ENCODE results near the gene UBXN11.
"Not testable (repeated sequence)": the region's sequence is repeated elsewhere in the genome, so short reads cannot be mapped to it uniquely, and the experiment has no call there.

UBXN11 gene

GRCh38 chr1:26296340-26297056, 9.9 kb downstream of the UBXN11 start:
- TF ChIP-seq CTCF (IDR thresholded peaks at IDR 0.05; ENCODE audit: borderline replicate concordance, extremely low read depth, low read length, poor library complexity, severe bottlenecking) (no peak), EZH2 (IDR thresholded peaks at IDR 0.05; ENCODE audit: borderline replicate concordance, low read depth, low read length, severe bottlenecking) (no peak)
- Histone ChIP-seq H4K20me1 (ENCODE audit: insufficient read depth, low read length) (no peaks in the 10 kb centered on the region), H3K4me1 (ENCODE audit: insufficient read depth, low read length) (peaks cover 7% of the 10 kb centered on the region), H3K36me3 (ENCODE audit: insufficient read depth, low read length) (no peaks in the 10 kb centered on the region), H3K79me2 (ENCODE audit: insufficient read depth, low read length) (no peaks in the 10 kb centered on the region), H3K27me3 (ENCODE audit: insufficient read depth, low read length, poor library complexity) (no peaks in the 10 kb centered on the region), H3K9me3 (ENCODE audit: insufficient read depth, low read length, severe bottlenecking) (no peaks in the 10 kb centered on the region), H3K27ac (ENCODE audit: low read length) (no peak overlapping the region), H3K4me2 (ENCODE audit: insufficient read depth, low read length) (no peak overlapping the region), H2AFZ (ENCODE audit: low read depth, low read length) (no peak overlapping the region), H3K9ac (ENCODE audit: low read depth, low read length) (no peak overlapping the region), H3K4me3 (ENCODE audit: low read depth in 1 of 2, low read length in 2 of 2) (no peak overlapping the region)
- no peak for ATAC-seq (ENCODE audit: insufficient read depth, low read depth)
- no peak for DNase-seq

DNA sequence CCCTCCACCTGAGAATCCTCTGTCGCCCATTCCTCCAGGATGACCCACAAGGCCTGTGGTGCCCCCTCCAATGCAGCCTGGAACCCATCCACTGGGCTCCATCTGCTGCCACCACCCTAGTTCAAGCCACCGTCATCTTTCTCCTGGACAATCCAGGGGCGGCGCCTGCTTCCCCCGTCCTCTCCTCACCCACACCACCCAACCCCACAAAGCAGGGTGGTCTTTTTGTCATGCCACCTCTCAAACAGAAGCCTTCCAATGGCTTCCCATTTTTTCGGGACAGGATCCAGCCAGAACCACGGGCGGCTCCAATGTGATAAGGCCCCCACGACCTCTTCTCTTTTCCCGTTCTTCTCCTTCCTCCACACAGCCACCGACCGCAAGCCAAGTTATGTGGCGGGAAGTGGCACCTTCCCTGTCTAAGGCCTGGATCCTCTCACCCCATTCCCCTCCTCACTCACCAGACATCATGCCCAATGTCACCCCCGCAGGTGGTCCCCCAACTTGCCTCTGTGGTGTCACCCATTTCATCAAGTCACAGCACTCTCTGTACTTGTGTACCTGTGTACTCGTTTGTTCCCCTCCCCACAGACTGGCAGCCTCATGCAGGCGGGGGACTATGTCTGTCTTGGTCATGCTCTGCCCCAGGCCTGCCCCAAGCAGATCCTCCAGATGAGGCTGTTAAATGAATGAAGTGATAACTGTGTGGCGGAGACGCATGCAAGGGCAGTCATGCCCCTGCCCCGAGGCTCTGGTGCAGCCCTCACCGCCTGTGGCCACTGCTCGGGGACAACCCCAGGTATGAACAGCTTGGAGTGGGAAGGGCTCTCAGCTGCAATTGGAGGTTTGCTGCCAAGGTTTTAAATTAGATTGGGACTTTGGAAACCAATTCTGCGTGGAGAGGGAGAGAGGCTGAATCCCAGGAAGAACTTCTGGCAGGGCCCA, 11.0 kb downstream of the UBXN11 start:
- ATAC-seq (ENCODE audit: insufficient read depth, low read depth), result no peak

DNA sequence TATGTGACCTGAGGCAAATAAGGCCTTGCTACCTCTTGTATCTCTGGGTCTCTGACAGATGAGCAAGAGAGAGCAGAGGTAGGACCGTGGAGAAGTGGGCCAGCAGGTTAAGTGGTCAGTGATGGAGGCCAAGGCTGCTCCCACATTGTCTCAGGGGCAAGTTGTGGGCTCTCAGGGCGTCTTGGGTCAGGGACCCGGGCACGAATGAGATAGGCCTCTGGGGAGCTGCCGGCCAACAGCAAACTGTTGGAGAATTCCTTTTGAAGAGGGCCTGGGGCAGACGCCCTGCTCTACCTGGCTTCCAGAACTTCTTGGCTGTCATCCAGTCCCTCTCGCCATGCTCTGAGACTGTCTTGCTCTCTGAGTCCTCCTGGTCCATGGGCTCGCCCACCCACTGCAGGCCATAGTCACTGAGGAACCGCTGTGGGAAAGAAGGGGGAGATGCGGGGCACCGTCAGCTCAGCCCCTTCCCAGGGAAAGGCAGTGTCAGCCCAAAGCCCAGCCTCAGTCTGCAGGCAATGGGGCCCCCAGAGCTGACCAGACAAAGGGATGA, 12.4 kb downstream of the UBXN11 start:
- no peak overlapping the region for H3K27ac ChIP-seq (ENCODE audit: low read length)
- peaks cover 32% of the 10 kb centered on the region for H3K4me1 ChIP-seq (ENCODE audit: insufficient read depth, low read length)
- H3K9ac ChIP-seq (ENCODE audit: low read depth, low read length), result no peak overlapping the region
- no peak overlapping the region for H2AFZ ChIP-seq (ENCODE audit: low read depth, low read length)
- ATAC-seq (ENCODE audit: insufficient read depth, low read depth) (no peak), DNase-seq (no peak)
- no peaks in the 10 kb centered on the region for H3K79me2 ChIP-seq (ENCODE audit: insufficient read depth, low read length)
- no peaks in the 10 kb centered on the region for H3K27me3 ChIP-seq (ENCODE audit: insufficient read depth, low read length, poor library complexity)
- no peaks in the 10 kb centered on the region for H3K36me3 ChIP-seq (ENCODE audit: insufficient read depth, low read length)
- TF ChIP-seq CTCF (IDR thresholded peaks at IDR 0.05; ENCODE audit: borderline replicate concordance, extremely low read depth, low read length, poor library complexity, severe bottlenecking), result no peak
- no peak for TF ChIP-seq EZH2 (IDR thresholded peaks at IDR 0.05; ENCODE audit: borderline replicate concordance, low read depth, low read length, severe bottlenecking)
- H3K4me2 ChIP-seq (ENCODE audit: insufficient read depth, low read length), result no peak overlapping the region
- H3K9me3 ChIP-seq (ENCODE audit: insufficient read depth, low read length, severe bottlenecking), result no peaks in the 10 kb centered on the region
- H3K4me3 ChIP-seq (ENCODE audit: low read depth in 1 of 2, low read length in 2 of 2), result no peak overlapping the region
- H4K20me1 ChIP-seq (ENCODE audit: insufficient read depth, low read length), result no peaks in the 10 kb centered on the region

More for the DNA sequence above, 11.0 kb downstream of the UBXN11 start:
- H3K36me3 ChIP-seq (ENCODE audit: insufficient read depth, low read length), result no peaks in the 10 kb centered on the region
- no peak overlapping the region for H3K9ac ChIP-seq (ENCODE audit: low read depth, low read length)
- H3K27me3 ChIP-seq (ENCODE audit: insufficient read depth, low read length, poor library complexity), result no peaks in the 10 kb centered on the region
- H2AFZ ChIP-seq (ENCODE audit: low read depth, low read length), result no peak overlapping the region
- no peaks in the 10 kb centered on the region for H3K79me2 ChIP-seq (ENCODE audit: insufficient read depth, low read length)
- no peak overlapping the region for H3K4me2 ChIP-seq (ENCODE audit: insufficient read depth, low read length)
- TF ChIP-seq EZH2 (IDR thresholded peaks at IDR 0.05; ENCODE audit: borderline replicate concordance, low read depth, low read length, severe bottlenecking) (no peak), CTCF (IDR thresholded peaks at IDR 0.05; ENCODE audit: borderline replicate concordance, extremely low read depth, low read length, poor library complexity, severe bottlenecking) (no peak)
- no peak overlapping the region for H3K4me3 ChIP-seq (ENCODE audit: low read depth in 1 of 2, low read length in 2 of 2)
- peaks cover 17% of the 10 kb centered on the region for H3K4me1 ChIP-seq (ENCODE audit: insufficient read depth, low read length)
- H3K27ac ChIP-seq (ENCODE audit: low read length), result no peak overlapping the region
- no peaks in the 10 kb centered on the region for H4K20me1 ChIP-seq (ENCODE audit: insufficient read depth, low read length)
- no peak for DNase-seq
- no peaks in the 10 kb centered on the region for H3K9me3 ChIP-seq (ENCODE audit: insufficient read depth, low read length, severe bottlenecking)

GRCh38 chr1:26292735-26293134, 13.7 kb downstream of the UBXN11 start:
- ATAC-seq (ENCODE audit: insufficient read depth, low read depth); H3K4me2 ChIP-seq (ENCODE audit: insufficient read depth, low read length); H3K36me3 ChIP-seq (ENCODE audit: insufficient read depth, low read length); H3K79me2 ChIP-seq (ENCODE audit: insufficient read depth, low read length); DNase-seq; H3K4me3 ChIP-seq (ENCODE audit: low read depth in 1 of 2, low read length in 2 of 2); H3K9me3 ChIP-seq (ENCODE audit: insufficient read depth, low read length, severe bottlenecking); H4K20me1 ChIP-seq (ENCODE audit: insufficient read depth, low read length); H3K27me3 ChIP-seq (ENCODE audit: insufficient read depth, low read length, poor library complexity); H2AFZ ChIP-seq (ENCODE audit: low read depth, low read length); H3K9ac ChIP-seq (ENCODE audit: low read depth, low read length); H3K27ac ChIP-seq (ENCODE audit: low read length): not testable (repeated sequence)
- H3K4me1 ChIP-seq (ENCODE audit: insufficient read depth, low read length), result peaks cover 44% of the 10 kb centered on the region

All from DND-41 (cell line).